Omental fat pad (tissue), 4 donors: ENCODE data around the gene RIN3. TPM values are rescaled to one million over a fixed set of nuclear protein-coding genes. Genes with fewer than 3 reads are reported as not detected.
"Not testable (repeated sequence)": the region's sequence is repeated elsewhere in the genome, so short reads cannot be mapped to it uniquely, and the experiment has no call there.

ENCODE experiments used
- ATAC-seq: fragments of 150-250 bp; one replicate; pipeline ENCODE4 v1.9.1; 2016; ENCODE audit warnings: mild to moderate bottlenecking, moderate library complexity; ENCODE audit not compliant: low FRiP score
- DNase-seq: peaks from one replicate; pipeline ENCODE4 v3.0.0-alpha.2; 2019; ENCODE audit warnings: low spot score
- total RNA-seq, 4 donors: library from RNA; depleted of rRNA; stranded (reverse); fragments of >200 nt; gene quantifications; one replicate each; pipeline ENCODE4 v1.1.0, GENCODE V29; 2016
- TF ChIP-seq, protein P1 (sequence below), 3 donors: fragments of 450-650 bp; IDR thresholded peaks; one replicate each; pipeline ENCODE4 v1.5.1; 2016 to 2017; ENCODE audit warnings: antibody characterized with exemption in 3 of 3, mild to moderate bottlenecking in 3 of 3, moderate library complexity in 2 of 3

RIN3 gene
- total RNA-seq, 4 donors from 2014 or later = 11.6 to 36.3 (median 20.2) TPM

DNA sequence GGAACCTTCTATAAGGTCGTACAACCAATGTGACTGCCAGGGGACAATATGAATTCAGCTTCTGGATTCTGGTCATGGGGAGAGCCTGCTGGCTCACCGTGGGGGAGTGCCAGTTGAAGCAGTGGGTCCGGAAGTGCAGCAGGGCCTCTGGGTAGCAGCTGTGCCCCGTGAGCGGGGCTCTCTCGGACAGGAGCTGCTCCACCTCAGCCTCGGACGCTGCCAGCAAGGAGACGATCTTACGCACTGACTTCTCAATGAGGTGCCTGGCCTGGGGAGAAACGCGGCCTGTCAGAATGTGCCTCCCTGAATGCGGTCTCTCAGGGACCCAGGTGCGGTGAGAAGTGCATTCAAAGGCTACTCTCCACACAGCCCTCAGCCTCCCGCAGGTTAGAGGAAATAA lies 192.8 kb downstream of the RIN3 start:
- ATAC-seq (no peak), DNase-seq (no peak)
- TF ChIP-seq, protein P1, sequence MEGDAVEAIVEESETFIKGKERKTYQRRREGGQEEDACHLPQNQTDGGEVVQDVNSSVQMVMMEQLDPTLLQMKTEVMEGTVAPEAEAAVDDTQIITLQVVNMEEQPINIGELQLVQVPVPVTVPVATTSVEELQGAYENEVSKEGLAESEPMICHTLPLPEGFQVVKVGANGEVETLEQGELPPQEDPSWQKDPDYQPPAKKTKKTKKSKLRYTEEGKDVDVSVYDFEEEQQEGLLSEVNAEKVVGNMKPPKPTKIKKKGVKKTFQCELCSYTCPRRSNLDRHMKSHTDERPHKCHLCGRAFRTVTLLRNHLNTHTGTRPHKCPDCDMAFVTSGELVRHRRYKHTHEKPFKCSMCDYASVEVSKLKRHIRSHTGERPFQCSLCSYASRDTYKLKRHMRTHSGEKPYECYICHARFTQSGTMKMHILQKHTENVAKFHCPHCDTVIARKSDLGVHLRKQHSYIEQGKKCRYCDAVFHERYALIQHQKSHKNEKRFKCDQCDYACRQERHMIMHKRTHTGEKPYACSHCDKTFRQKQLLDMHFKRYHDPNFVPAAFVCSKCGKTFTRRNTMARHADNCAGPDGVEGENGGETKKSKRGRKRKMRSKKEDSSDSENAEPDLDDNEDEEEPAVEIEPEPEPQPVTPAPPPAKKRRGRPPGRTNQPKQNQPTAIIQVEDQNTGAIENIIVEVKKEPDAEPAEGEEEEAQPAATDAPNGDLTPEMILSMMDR (IDR thresholded peaks at IDR 0.05) = no peak

DNA sequence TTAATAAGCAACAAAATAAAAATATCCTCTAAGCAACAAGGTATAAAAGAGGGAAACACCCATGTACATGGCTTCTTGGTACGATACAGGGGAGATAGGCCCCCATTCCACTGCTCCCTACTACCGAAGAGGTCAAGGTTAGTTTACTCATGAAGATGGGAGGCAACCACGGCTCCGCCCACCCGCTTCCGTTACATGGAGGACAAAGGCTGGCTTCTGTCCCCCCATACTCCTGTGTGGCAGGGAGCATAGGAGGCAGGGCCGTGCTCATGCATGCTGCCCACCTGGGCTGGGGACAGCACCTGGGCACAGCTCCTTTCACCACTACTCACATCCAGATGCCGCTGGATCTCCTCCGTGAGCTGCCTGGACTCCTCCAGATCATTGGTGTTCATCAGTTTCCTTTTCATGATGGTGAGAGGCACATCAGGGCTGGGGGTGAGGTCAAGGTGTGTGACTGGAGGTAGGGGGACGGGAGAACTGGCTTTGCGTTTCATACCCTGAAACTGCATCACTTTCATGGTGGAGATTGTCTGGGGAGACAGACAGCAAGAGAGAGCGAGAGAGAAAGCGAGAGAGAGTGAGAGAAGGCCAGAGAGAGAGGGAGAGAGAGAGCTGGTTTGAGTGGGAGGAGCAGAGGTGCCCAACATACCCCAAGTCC lies 195.9 kb downstream of the RIN3 start:
- DNase-seq (no peak), ATAC-seq (no peak)
- TF ChIP-seq, protein P1 (IDR thresholded peaks at IDR 0.05) = no peak

DNA sequence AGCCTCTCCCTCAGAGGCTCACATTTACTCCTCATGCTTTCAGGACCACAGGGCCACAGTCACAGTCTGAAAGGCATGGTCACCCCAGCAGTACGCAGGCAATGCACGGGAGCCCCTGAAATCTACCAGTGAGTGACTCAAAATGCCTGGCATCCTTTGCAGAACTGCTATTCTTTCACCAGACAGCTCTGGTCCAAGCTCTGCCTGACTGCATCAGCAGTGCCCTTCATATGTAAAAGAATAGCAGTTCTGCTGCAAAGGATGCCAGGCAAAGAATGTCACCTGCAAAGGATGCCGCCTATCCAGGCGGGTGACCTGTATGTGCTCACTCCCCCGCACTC lies 196.4 kb downstream of the RIN3 start:
- no peak for ATAC-seq
- DNase-seq = no peak
- TF ChIP-seq, protein P1 (IDR thresholded peaks at IDR 0.05) = no peak

DNA sequence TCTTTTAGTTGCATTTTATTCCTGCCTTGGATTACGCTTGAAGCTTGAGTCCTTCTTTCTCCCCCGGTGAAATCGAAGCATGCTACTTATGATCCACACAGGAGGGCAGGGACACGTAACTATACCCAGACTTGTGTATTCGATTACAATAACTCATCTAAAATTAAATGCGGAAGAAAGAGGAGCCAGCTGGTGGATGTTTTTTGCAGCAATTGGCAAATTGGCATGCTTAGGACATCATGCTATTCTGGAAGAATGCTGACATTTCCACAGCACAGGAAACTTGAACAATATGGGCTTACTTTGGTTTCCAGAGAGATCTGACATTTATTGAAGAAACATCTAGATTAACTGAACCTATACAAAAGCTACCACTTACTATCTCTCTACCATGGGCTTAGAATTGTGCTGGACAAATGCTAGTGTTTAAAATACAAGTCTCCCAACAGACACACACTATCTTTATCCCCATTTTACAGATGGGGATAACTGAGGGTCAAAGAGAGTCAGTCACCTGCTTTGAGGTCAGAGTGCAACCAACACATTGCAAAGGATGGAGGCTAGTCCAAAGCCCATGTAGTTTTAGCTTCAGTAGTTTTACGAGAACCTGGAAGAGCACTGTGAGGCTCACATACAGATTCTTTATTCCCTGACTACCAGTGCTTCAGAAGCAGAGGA lies 198.5 kb downstream of the RIN3 start:
- ATAC-seq = no peak
- DNase-seq = no peak
- TF ChIP-seq, protein P1 (IDR thresholded peaks at IDR 0.05) = no peak

DNA sequence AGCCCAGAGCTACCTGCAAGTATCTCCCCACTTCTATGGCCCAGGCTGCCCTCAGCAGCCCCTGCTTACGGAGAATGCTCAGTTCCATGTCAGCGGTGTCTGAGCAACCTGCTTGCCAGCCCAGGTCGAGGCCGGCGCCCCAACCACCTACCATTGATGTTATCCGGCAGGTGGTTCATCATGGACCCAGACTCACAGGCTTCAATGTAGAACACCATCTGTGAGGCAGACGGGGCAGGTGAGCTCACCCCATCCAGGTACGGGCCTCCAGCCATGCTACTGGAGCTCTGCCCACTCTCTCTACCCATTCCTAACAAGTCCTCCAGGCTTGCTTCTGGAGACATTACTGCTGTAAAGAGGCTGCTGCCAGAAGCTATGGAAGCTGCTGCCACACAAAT lies 199.1 kb downstream of the RIN3 start:
- no peak for ATAC-seq
- TF ChIP-seq, protein P1 (IDR thresholded peaks at IDR 0.05) = no peak
- DNase-seq = no peak

DNA sequence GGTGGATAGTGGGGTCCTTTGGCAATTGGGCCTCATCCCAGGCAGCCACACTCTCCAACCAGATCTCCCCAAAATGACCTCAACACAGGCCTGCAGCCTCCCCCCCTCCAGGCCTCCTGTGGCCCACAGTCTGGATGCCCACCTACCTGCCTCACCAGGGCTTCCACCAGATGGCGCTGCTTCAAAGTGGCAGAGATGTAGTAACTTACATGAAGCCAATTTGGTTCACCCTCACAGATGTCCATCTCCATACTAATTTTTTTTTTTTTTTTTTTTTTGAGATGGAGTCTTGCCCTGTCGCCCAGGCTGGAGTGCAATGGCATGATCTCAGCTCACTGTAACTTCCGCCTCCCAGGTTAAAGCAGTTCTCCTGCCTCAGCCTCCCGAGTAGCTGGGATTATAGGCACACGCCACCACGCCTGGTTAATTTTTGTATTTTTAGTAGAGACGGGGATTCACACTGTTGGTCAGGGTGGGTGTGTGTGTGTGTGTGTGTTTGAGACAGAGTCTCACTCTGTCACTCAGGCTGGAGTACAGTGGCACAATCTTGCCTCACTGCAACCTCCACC lies 201.2 kb downstream of the RIN3 start:
- peak; percentile 94 for DNase-seq
- ATAC-seq = not testable (repeated sequence)

DNA sequence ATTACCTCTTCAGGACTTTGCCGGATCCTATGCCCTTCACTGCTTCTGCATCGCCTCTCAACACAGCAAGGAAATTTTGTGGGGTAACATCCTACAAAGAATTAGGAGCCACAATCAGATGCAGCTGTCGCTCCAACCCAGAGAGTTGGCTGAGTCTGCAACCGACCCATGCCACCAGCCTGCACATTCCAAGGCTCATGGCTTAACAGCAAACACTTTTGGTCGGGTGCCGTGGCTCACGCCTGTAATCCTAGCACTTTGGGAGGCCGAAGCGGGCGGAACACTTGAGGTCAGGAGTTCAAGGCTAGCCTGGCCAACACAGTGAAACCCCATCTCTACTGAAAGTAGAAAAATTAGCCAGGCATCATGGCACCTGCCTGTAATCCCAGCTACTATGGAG lies 202.6 kb downstream of the RIN3 start:
- no peak for DNase-seq
- no peak for ATAC-seq
- TF ChIP-seq, protein P1 (IDR thresholded peaks at IDR 0.05) = no peak
